Panc1 (cell line): ENCODE measurements around the gene CNMD. TPM values are rescaled to one million over a fixed set of nuclear protein-coding genes. Genes with fewer than 3 reads are reported as not detected.

Source experiments
- ATAC-seq: fragments of 200-7000 bp; cut with Tn5 transposase; 2 replicates; pipeline ENCODE4 v1.9.1; 2020; ENCODE audit warnings: mild to moderate bottlenecking, moderate library complexity
- BruUV-seq: library from RNA; stranded (reverse); fragments of 400-500 nt; replicated peaks from 2 replicates; lab custom pipeline; 2021; lab: Mats Ljungman, UMichigan
- CTCF ChIA-PET: fragments of 300-600 bp; sonication (Branson Sonifier 250); formaldehyde crosslinking; loops from one replicate; lab custom pipeline; 2022; ENCODE audit warnings: antibody characterized with exemption; lab: Charles Lee
- POLR2A ChIA-PET: fragments of 300-600 bp; sonication (Branson Sonifier 250); formaldehyde crosslinking; loops from one replicate; lab custom pipeline; 2022; ENCODE audit warnings: antibody characterized with exemption; lab: Charles Lee
- DNase-seq: peaks from one replicate; pipeline ENCODE4 v3.0.0-alpha.2; 2010; ENCODE audit warnings: low read depth, low spot score
- H3K27ac ChIP-seq: 2 replicates; pipeline ENCODE4 v1.5.1; 2011; ENCODE audit warnings: mild to moderate bottlenecking, low read length, inconsistent platforms
- H3K27me3 ChIP-seq: fragments of 200-500 bp; sonication (Bioruptor generic); 2 replicates; pipeline ENCODE4 v1.6.0; 2014; ENCODE audit warnings: low read length, inconsistent platforms; ENCODE audit not compliant: control insufficient read depth, insufficient read depth
- H3K36me3 ChIP-seq: fragments of 200-500 bp; sonication (Bioruptor generic); 2 replicates; pipeline ENCODE4 v1.5.1; 2014; ENCODE audit warnings: inconsistent platforms, mild to moderate bottlenecking, low read length, moderate library complexity; ENCODE audit not compliant: control insufficient read depth, insufficient read depth
- H3K4me1 ChIP-seq: 2 replicates; pipeline ENCODE4 v1.5.1; 2011; ENCODE audit warnings: inconsistent platforms, mild to moderate bottlenecking, low read length, moderate library complexity; ENCODE audit not compliant: control insufficient read depth, insufficient read depth
- H3K4me3 ChIP-seq, 2 experiments: 2 replicates each; pipeline ENCODE4 v1.5.1; 2011 to 2012; ENCODE audit warnings: low read depth in 2 of 2, low read length in 2 of 2, mild to moderate bottlenecking in 2 of 2, inconsistent platforms in 1 of 2, moderate library complexity in 1 of 2
- H3K9me3 ChIP-seq: fragments of 200-500 bp; sonication (Bioruptor generic); 2 replicates; pipeline ENCODE4 v1.5.1; 2014; ENCODE audit warnings: low read depth, mild to moderate bottlenecking, inconsistent platforms, low read length, moderate library complexity; ENCODE audit not compliant: control insufficient read depth, insufficient read depth
- POLR2AphosphoS5 ChIP-seq: IDR thresholded peaks from 2 replicates; pipeline ENCODE4 v1.6.1; 2012; ENCODE audit warnings: mild to moderate bottlenecking, low read depth, low read length, moderate library complexity
- SIN3A ChIP-seq: IDR thresholded peaks from 2 replicates; pipeline ENCODE4 v1.6.1; 2012; ENCODE audit warnings: low read depth, mild to moderate bottlenecking, low read length, moderate library complexity, borderline replicate concordance; ENCODE audit not compliant: insufficient read depth
- TCF7L2 ChIP-seq: IDR thresholded peaks from 2 replicates; pipeline ENCODE4 v1.6.1; 2011; ENCODE audit warnings: mild to moderate bottlenecking, low read depth, low read length, inconsistent platforms
- in situ Hi-C: cut with HindIII; loops from 2 replicates; pipeline ENCODE4 v1.10.0; 2016; ENCODE audit warnings: low sequenced_read_pairs, low pct_unique_long_range_greater_than_20kb
- intact Hi-C: fragments of 100-400 bp; cut with micrococcal nuclease; formaldehyde crosslinking; loops from one replicate; pipeline ENCODE4 v1.10.0; 2022; ENCODE audit not compliant: unreplicated experiment
- total RNA-seq: library from RNA; stranded (reverse); gene quantifications from one replicate; pipeline ENCODE4 v1.2.1, GENCODE V29; 2021; ENCODE audit not compliant: unreplicated experiment
- TF ChIP-seq, protein P1 (sequence below): fragments of 450-650 bp; IDR thresholded peaks from 2 replicates; pipeline ENCODE4 v1.5.1; 2017; ENCODE audit warnings: mild to moderate bottlenecking
- TF ChIP-seq, protein P2 (sequence below), 2 experiments: IDR thresholded peaks; 2 replicates each; pipeline ENCODE4 v1.6.1; 2011 to 2012; ENCODE audit warnings: low read depth in 2 of 2, control low read depth in 1 of 2, low read length in 1 of 2, mild to moderate bottlenecking in 1 of 2, moderate library complexity in 1 of 2; ENCODE audit not compliant: insufficient read depth in 1 of 2

CNMD gene
- total RNA-seq, 1 experiment from 2014 or later = not detected

DNA sequence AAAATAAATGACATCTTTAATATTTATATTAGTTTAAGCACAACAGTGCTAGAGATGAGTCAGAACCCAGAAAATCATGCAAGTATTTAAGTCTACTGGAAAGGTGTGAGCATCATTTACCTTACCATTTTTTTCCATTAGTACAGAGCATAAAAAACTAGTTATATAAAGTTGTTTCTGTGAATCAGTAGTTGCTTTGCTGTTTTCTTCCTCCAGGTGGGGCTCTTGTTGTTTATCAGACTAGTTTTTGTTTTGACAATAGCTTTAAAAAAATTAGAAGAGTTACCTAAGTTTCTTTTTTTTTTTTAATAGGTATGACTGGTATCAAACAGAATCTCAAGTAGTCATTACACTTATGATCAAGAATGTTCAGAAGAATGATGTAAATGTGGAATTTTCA, 74.3 kb downstream of the CNMD start:
- TF ChIP-seq, protein P1, sequence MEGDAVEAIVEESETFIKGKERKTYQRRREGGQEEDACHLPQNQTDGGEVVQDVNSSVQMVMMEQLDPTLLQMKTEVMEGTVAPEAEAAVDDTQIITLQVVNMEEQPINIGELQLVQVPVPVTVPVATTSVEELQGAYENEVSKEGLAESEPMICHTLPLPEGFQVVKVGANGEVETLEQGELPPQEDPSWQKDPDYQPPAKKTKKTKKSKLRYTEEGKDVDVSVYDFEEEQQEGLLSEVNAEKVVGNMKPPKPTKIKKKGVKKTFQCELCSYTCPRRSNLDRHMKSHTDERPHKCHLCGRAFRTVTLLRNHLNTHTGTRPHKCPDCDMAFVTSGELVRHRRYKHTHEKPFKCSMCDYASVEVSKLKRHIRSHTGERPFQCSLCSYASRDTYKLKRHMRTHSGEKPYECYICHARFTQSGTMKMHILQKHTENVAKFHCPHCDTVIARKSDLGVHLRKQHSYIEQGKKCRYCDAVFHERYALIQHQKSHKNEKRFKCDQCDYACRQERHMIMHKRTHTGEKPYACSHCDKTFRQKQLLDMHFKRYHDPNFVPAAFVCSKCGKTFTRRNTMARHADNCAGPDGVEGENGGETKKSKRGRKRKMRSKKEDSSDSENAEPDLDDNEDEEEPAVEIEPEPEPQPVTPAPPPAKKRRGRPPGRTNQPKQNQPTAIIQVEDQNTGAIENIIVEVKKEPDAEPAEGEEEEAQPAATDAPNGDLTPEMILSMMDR = peak; percentile 57; the same call in 1 of the 2 replicates
- no peak for TF ChIP-seq TCF7L2
- no peak for TF ChIP-seq POLR2AphosphoS5
- no peak for TF ChIP-seq SIN3A
- no peaks in the 10 kb centered on the region for H3K4me1 ChIP-seq
- in situ Hi-C loops (no loop called here), intact Hi-C loops (no loop called here)
- peaks cover 33% of the 10 kb centered on the region for H3K36me3 ChIP-seq
- no peak overlapping the region for H3K4me3 ChIP-seq
- no peaks in the 10 kb centered on the region for H3K27me3 ChIP-seq
- ATAC-seq (no peak), DNase-seq (no peak)
- CTCF ChIA-PET = interaction anchor here (0.6 to 1.6 kb wide), 4 partner anchors 143 to 948 kb away, joined by 3 to 15 read pairs (median 5); no protein-coding TSS in a partner anchor
- POLR2A ChIA-PET = no interaction called here
- BruUV-seq = no TSS peak
- no peaks in the 10 kb centered on the region for H3K9me3 ChIP-seq
- H3K27ac ChIP-seq = no peak overlapping the region

DNA sequence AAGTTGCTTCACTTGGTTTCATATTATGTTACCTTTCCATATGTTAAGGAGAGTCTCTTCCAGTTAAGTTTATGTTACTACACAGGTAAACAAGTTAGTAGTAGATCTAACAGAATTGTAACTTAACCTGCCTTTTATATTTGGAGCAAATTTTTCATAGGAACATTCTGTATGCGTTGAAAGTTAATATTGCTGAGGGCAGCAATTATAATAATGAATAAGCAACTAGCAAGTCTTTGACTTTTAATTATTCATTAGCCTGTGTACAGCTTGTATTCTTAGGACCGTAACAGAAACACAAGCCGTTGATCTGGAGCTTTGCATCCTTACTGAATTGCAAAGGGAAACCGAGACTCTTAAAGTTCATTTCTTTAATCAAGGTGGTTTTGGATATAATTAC, 75.3 kb downstream of the CNMD start:
- DNase-seq (no peak), ATAC-seq (no peak)
- POLR2A ChIA-PET = interaction anchor here (0.6 kb wide), 1 partner anchor 197 kb away, joined by 6 read pairs; no protein-coding TSS in a partner anchor
- Histone ChIP-seq H3K27me3 (no peaks in the 10 kb centered on the region), H3K9me3 (no peaks in the 10 kb centered on the region), H3K36me3 (peaks cover 29% of the 10 kb centered on the region), H3K4me3 (no peak overlapping the region), H3K4me1 (no peaks in the 10 kb centered on the region), H3K27ac (no peak overlapping the region)
- CTCF ChIA-PET = interaction anchor here (0.6 to 1.6 kb wide), 2 partner anchors 14 to 304 kb away, joined by 4 to 15 read pairs; no protein-coding TSS in a partner anchor
- intact Hi-C loops = no loop called here
- in situ Hi-C loops = no loop called here
- BruUV-seq = no TSS peak
- TF ChIP-seq SIN3A (no peak), TCF7L2 (no peak), POLR2AphosphoS5 (no peak)
- TF ChIP-seq, protein P1 = no peak
- TF ChIP-seq, protein P2, sequence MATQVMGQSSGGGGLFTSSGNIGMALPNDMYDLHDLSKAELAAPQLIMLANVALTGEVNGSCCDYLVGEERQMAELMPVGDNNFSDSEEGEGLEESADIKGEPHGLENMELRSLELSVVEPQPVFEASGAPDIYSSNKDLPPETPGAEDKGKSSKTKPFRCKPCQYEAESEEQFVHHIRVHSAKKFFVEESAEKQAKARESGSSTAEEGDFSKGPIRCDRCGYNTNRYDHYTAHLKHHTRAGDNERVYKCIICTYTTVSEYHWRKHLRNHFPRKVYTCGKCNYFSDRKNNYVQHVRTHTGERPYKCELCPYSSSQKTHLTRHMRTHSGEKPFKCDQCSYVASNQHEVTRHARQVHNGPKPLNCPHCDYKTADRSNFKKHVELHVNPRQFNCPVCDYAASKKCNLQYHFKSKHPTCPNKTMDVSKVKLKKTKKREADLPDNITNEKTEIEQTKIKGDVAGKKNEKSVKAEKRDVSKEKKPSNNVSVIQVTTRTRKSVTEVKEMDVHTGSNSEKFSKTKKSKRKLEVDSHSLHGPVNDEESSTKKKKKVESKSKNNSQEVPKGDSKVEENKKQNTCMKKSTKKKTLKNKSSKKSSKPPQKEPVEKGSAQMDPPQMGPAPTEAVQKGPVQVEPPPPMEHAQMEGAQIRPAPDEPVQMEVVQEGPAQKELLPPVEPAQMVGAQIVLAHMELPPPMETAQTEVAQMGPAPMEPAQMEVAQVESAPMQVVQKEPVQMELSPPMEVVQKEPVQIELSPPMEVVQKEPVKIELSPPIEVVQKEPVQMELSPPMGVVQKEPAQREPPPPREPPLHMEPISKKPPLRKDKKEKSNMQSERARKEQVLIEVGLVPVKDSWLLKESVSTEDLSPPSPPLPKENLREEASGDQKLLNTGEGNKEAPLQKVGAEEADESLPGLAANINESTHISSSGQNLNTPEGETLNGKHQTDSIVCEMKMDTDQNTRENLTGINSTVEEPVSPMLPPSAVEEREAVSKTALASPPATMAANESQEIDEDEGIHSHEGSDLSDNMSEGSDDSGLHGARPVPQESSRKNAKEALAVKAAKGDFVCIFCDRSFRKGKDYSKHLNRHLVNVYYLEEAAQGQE (IDR thresholded peaks at IDR 0.05; ENCODE audit: insufficient read depth in 1 of 2, low read depth in 2 of 2, low read length in 1 of 2) = no peak
